GM23338 (cell line): ENCODE data around the gene CDK5. TPM values are rescaled to one million over a fixed set of nuclear protein-coding genes. Genes with fewer than 3 reads are reported as not detected.

Experiments used
- ATAC-seq: fragments of 200-7000 bp; cut with Tn5 transposase; 3 replicates; pipeline ENCODE4 v1.9.1; 2020
- DNase-seq: peaks from one replicate; pipeline ENCODE4 v3.0.0-alpha.2; 2015; ENCODE audit warnings: low spot score
- H2AFZ ChIP-seq: fragments of 200-600 bp; sonication (generic); 2 replicates; pipeline ENCODE4 v1.8.0; 2016; ENCODE audit warnings: antibody characterized with exemption, mild to moderate bottlenecking, moderate library complexity
- H3F3A ChIP-seq: fragments of 200-600 bp; sonication (generic); replicated peaks from 2 replicates; pipeline ENCODE4 v1.8.0; 2017; ENCODE audit warnings: antibody characterized with exemption, mixed run types, low read depth
- H3K27ac ChIP-seq: fragments of 200-600 bp; sonication (generic); 2 replicates; pipeline ENCODE4 v1.6.1; 2016; ENCODE audit warnings: low read depth
- H3K27me3 ChIP-seq: fragments of 200-600 bp; sonication (generic); 2 replicates; pipeline ENCODE4 v1.8.0; 2016; ENCODE audit warnings: mild to moderate bottlenecking, mixed run types, moderate library complexity; ENCODE audit not compliant: insufficient read depth
- H3K36me3 ChIP-seq: fragments of 200-600 bp; sonication (generic); 2 replicates; pipeline ENCODE4 v1.8.0; 2016; ENCODE audit warnings: mild to moderate bottlenecking; ENCODE audit not compliant: insufficient read depth
- H3K4me1 ChIP-seq: fragments of 200-600 bp; sonication (generic); 2 replicates; pipeline ENCODE4 v1.8.0; 2016; ENCODE audit warnings: mild to moderate bottlenecking, moderate library complexity; ENCODE audit not compliant: insufficient read depth
- H3K4me2 ChIP-seq: fragments of 200-600 bp; sonication (generic); 2 replicates; pipeline ENCODE4 v1.7.1; 2017; ENCODE audit warnings: mixed run types
- H3K4me3 ChIP-seq: fragments of 200-600 bp; sonication (generic); 2 replicates; pipeline ENCODE4 v1.6.1; 2016; ENCODE audit warnings: mixed run types
- H3K79me2 ChIP-seq: fragments of 200-600 bp; sonication (generic); replicated peaks from 2 replicates; pipeline ENCODE4 v1.8.0; 2017; ENCODE audit warnings: mild to moderate bottlenecking; ENCODE audit not compliant: insufficient read depth
- H3K9me2 ChIP-seq: fragments of 200-600 bp; sonication (generic); 2 replicates; pipeline ENCODE4 v1.8.0; 2017; ENCODE audit not compliant: insufficient read depth
- H4K20me1 ChIP-seq: fragments of 200-600 bp; sonication (generic); replicated peaks from 2 replicates; pipeline ENCODE4 v1.8.0; 2017; ENCODE audit warnings: mild to moderate bottlenecking; ENCODE audit not compliant: insufficient read depth
- H3K27ac Mint-ChIP-seq: 2 replicates; pipeline ENCODE4 v1.8.0; 2020; ENCODE audit warnings: inconsistent platforms, mild to moderate bottlenecking, moderate library complexity, mixed read lengths
- H3K27me3 Mint-ChIP-seq: 3 replicates; pipeline ENCODE4 v1.8.0; 2022; ENCODE audit warnings: low read depth, mild to moderate bottlenecking, moderate library complexity, mixed read lengths, inconsistent platforms; ENCODE audit not compliant: insufficient read depth, poor library complexity
- H3K36me3 Mint-ChIP-seq: 3 replicates; pipeline ENCODE4 v1.8.0; 2021; ENCODE audit warnings: low read depth, mild to moderate bottlenecking, inconsistent platforms, moderate library complexity, mixed read lengths
- H3K4me1 Mint-ChIP-seq: 3 replicates; pipeline ENCODE4 v1.8.0; 2020; ENCODE audit warnings: mild to moderate bottlenecking, inconsistent platforms, mixed read lengths
- H3K4me3 Mint-ChIP-seq: 3 replicates; pipeline ENCODE4 v1.8.0; 2021; ENCODE audit warnings: moderate library complexity, mild to moderate bottlenecking, inconsistent platforms, mixed read lengths
- H3K9me3 Mint-ChIP-seq: 3 replicates; pipeline ENCODE4 v1.8.0; 2020; ENCODE audit warnings: moderate library complexity, mild to moderate bottlenecking, inconsistent platforms, mixed read lengths
- CREB1 ChIP-seq: fragments of 250-450 bp; sonication (Bioruptor Pico); IDR thresholded peaks from 2 replicates; pipeline ENCODE4 v1.5.0; 2020; ENCODE audit warnings: low read depth, mild to moderate bottlenecking, moderate library complexity
- CTCF ChIP-seq, 2 experiments: fragments of 200-600 bp in 1 of 2; sonication (generic) in 1 of 2; conservative IDR thresholded peaks; 2 replicates each; pipeline versions ENCODE4 v1.5.1 to v1.6.1; 2016 to 2017; ENCODE audit warnings: antibody characterized with exemption in 2 of 2, low read depth in 2 of 2, mild to moderate bottlenecking in 2 of 2, moderate library complexity in 1 of 2
- ETS1 ChIP-seq: IDR thresholded peaks from 2 replicates; pipeline ENCODE4 v1.6.1; 2016; ENCODE audit warnings: antibody characterized with exemption
- EZH2 ChIP-seq: fragments of 200-600 bp; sonication (generic); IDR thresholded peaks from one replicate; pipeline ENCODE4 v1.8.0; 2017; ENCODE audit warnings: antibody characterized with exemption, mild to moderate bottlenecking, low read depth; ENCODE audit not compliant: unreplicated experiment
- EZH2phosphoT487 ChIP-seq: fragments of 200-600 bp; sonication (generic); IDR thresholded peaks from one replicate; pipeline ENCODE4 v1.8.1; 2018; ENCODE audit warnings: antibody characterized with exemption; ENCODE audit not compliant: unreplicated experiment
- JUNB ChIP-seq: IDR thresholded peaks from one replicate; pipeline ENCODE4 v1.6.1; 2016; ENCODE audit warnings: antibody characterized with exemption; ENCODE audit not compliant: unreplicated experiment
- NANOG ChIP-seq: IDR thresholded peaks from 2 replicates; pipeline ENCODE4 v1.6.1; 2016; ENCODE audit warnings: antibody characterized with exemption, borderline replicate concordance
- POLR2AphosphoS5 ChIP-seq: IDR thresholded peaks from 2 replicates; pipeline ENCODE4 v1.6.1; 2016; ENCODE audit warnings: antibody characterized with exemption, low read depth
- REST ChIP-seq: IDR thresholded peaks from one replicate; pipeline ENCODE4 v1.6.1; 2018; ENCODE audit warnings: antibody characterized with exemption; ENCODE audit not compliant: unreplicated experiment
- STAT1 ChIP-seq: IDR thresholded peaks from one replicate; pipeline ENCODE4 v1.6.1; 2016; ENCODE audit warnings: antibody characterized with exemption; ENCODE audit not compliant: unreplicated experiment
- ZNF114 ChIP-seq: fragments of 250-450 bp; sonication (Bioruptor Pico); IDR thresholded peaks from 2 replicates; pipeline ENCODE4 v1.5.0; 2020; ENCODE audit warnings: mild to moderate bottlenecking, moderate library complexity
- ZNF331 ChIP-seq: fragments of 250-450 bp; sonication (Bioruptor Pico); IDR thresholded peaks from 2 replicates; pipeline ENCODE4 v1.5.0; 2020; ENCODE audit warnings: low read depth, mild to moderate bottlenecking, moderate library complexity
- ZNF462 ChIP-seq: fragments of 250-450 bp; sonication (Bioruptor Pico); IDR thresholded peaks from 2 replicates; pipeline ENCODE4 v1.5.0; 2020; ENCODE audit warnings: mild to moderate bottlenecking, moderate library complexity
- polyA plus RNA-seq: library from polyadenylated mRNA; unstranded; fragments of >200 nt; fragmentation: Nextera tagmentation; extraction: Ambion mirVana; gene quantifications from 2 replicates; pipeline ENCODE4 v1.2.1, GENCODE V29; 2016
- total RNA-seq: library from RNA; depleted of rRNA; stranded (reverse); fragments of >200 nt; shearing (Covaris generic); gene quantifications from 2 replicates; pipeline ENCODE4 v1.2.3, GENCODE V29; 2014

The CDK5 gene
- total and polyA plus RNA-seq, 2 experiments from 2014 or later: 19.8 to 27.1 TPM

GRCh38 chr7:151074817-151075661, 17.3 kb upstream of the CDK5 start:
- no peak for TF ChIP-seq CREB1 (CRISPR knock-in tag)
- no peak for TF ChIP-seq EZH2phosphoT487
- TF ChIP-seq EZH2: no peak
- TF ChIP-seq CTCF (conservative IDR thresholded peaks at IDR 0.05; ENCODE audit: low read depth in 2 of 2): no peak
- no peak for TF ChIP-seq JUNB
- no peak for TF ChIP-seq ZNF114 (CRISPR knock-in tag)
- no peak for TF ChIP-seq ZNF462
- no peak for TF ChIP-seq ZNF331 (CRISPR knock-in tag)
- no peak for TF ChIP-seq POLR2AphosphoS5
- TF ChIP-seq STAT1: no peak
- no peak for TF ChIP-seq ETS1
- no peak for TF ChIP-seq NANOG
- no peak for TF ChIP-seq REST
- H3K27me3 Mint-ChIP-seq: peaks cover 26% of the 10 kb centered on the region
- ATAC-seq (no peak), DNase-seq (no peak)
- no peaks in the 10 kb centered on the region for H3K9me2 ChIP-seq
- H3K27ac Mint-ChIP-seq: no peak overlapping the region
- H3K36me3 Mint-ChIP-seq: peaks cover 49% of the 10 kb centered on the region
- no peak overlapping the region for H3K27ac ChIP-seq
- H3K27me3 ChIP-seq: no peaks in the 10 kb centered on the region
- H3K79me2 ChIP-seq: peaks cover 3% of the 10 kb centered on the region; the same call in 1 of the 2 replicates
- no peak overlapping the region for H3K4me2 ChIP-seq
- no peak overlapping the region for H3K4me3 ChIP-seq
- peaks cover 12% of the 10 kb centered on the region for H4K20me1 ChIP-seq
- H3K36me3 ChIP-seq: peaks cover 5% of the 10 kb centered on the region; the same call in 1 of the 2 replicates
- H3K9me3 Mint-ChIP-seq: peaks cover 2% of the 10 kb centered on the region; the same call in 1 of the 3 replicates
- no peak overlapping the region for H2AFZ ChIP-seq
- H3K4me3 Mint-ChIP-seq: no peak overlapping the region; the same call in 2 of the 3 replicates
- H3F3A ChIP-seq: 0 out of 2 replicates have a peak, but pooled peaks cover 15% of the 10 kb centered on the region
- peaks cover 28% of the 10 kb centered on the region for H3K4me1 Mint-ChIP-seq
- H3K4me1 ChIP-seq: peaks cover 25% of the 10 kb centered on the region
